GM19043 (cell line): ENCODE measurements around the gene TSPAN18.

Experiments used
- ATAC-seq: cut with Tn5 transposase; IDR thresholded peaks from one replicate; pipeline ENCODE4 v1.9.1; 2021; ENCODE audit warnings: low read depth; ENCODE audit not compliant: unreplicated experiment

The TSPAN18 gene

DNA sequence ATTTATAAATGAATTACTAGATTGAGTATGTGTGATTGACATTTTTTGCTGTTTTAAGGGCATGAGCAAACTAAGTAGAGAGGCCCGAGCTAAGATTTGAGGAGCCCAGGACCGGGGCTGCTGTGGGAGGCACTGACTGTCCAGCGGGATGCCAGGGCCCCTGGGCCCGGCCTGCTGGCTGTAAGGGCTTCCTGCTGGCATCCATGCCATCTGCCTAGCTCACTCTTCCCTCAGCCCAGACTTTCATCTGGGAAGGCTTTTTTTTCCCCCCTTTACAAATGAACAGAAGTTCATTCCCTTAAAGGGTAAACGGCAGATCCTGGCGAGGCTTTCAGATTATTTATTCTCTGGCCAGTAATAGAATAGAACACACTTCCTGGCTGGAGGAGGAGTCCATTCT, 239.9 kb downstream of the TSPAN18 start:
- no peak for ATAC-seq

DNA sequence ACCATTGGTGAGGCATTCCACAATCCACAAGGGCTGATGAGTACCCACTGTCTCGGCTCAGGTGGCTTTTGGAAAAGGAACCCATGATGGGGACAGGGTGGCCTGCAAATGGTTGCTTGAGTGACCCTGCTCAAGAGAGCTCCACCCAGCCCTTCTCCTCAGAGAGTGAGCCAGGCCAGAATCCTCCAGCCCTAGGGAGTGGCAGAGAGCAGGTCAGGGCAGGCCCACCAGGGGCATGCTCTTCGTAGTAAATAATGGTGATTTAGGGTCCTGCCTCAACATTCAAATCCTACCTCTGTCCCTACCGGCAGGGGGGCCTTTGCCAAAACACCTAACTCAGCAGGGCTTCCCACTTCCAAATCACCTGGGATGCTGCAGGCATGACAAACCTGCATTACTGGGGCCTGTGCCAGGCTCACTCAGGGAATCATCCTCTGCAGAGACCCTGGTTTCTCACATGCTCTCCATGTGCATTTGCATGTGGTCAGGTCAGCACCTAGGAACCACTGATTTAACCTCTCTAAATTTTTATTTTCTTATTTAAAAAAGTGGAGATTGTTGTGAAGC, 241.3 kb downstream of the TSPAN18 start:
- no peak for ATAC-seq

DNA sequence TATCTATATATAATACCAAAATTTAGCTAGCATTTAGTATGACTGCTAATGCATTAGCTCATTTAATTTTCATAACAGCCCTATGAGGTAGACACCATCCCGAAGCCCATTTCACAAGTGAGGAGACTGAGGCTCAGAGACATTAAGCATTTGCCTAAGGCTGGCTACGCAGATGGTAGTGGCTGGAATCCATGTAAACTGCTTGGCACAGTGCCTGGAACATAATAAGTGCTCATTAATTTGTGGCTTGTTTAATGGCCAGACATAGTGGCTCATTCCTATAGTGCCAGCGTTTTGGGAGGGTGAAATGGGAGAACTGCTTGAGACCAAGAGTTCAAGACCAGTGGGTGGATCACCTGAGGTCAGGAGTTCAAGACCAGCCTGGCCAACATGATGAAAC, 241.7 kb downstream of the TSPAN18 start:
- ATAC-seq, result no peak

GRCh38 chr11:44969651-44970252, 243.0 kb downstream of the TSPAN18 start:
- ATAC-seq, result no peak

DNA sequence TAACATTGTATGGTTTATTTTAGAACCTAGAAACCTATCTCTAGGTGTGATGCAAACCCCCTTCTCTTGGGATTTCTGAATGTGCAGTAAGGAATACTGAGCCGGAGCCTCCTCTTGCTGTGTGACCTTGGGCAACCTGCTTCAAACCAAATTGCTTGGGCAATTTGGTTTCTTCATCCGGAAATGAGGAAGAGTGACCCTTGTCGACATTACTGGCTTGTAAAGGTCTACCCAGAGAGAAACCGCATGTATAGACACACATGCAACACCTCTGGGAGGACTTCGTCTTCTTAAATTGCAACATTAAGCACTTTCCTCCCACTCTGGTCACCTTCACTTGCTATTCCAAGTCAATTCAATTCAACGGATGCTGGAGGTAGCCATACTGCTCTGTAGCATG, 243.5 kb downstream of the TSPAN18 start:
- ATAC-seq, result no peak

GRCh38 chr11:44971185-44971584, 244.4 kb downstream of the TSPAN18 start:
- ATAC-seq, result no peak

GRCh38 chr11:44972746-44973435, 246.1 kb downstream of the TSPAN18 start:
- ATAC-seq, result no peak

- no peak for ATAC-seq
Measured at GRCh38 chr11:44973632-44974401, 247.1 kb downstream of the TSPAN18 start.

- ATAC-seq, result no peak
Measured at GRCh38 chr11:44974402-44975000, 247.7 kb downstream of the TSPAN18 start.

- ATAC-seq, result no peak
Measured at GRCh38 chr11:44976576-44976975, 249.8 kb downstream of the TSPAN18 start.

- ATAC-seq, result no peak
Measured at GRCh38 chr11:44977493-44977984, 250.8 kb downstream of the TSPAN18 start.

DNA sequence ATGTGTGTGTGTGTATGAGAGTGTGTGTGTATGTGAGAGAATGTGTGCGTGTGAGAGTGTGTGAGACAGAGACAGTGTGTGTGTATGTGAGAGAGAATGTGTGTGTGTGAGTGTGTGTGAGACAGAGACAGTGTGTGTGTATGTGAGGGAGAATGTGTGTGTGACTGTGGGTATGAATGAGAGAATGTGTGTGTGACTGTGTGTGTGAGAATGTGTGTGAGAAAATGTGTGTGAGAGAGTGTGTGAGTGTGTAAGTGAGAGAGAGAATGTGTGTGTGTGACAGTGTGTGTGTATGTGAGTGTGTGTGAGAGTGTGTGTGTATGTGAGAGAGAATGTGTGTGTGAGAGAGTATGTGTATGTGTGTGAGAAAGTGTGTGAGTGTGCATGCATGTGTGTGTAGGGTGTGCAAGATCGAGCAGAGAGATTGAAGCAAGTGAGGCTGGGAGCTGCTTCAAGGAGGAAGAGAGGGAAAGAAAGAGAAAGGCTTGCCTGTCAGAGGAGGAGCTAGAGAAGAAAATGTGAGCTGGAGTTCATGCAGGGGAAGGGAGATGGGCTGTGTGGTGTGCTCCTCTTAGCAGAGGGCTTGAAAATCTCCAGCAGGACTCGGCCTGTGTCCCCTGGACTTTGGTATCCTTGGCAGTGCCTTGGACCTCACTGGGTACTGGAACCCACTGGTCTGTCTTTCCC, 251.7 kb downstream of the TSPAN18 start:
- no peak for ATAC-seq

DNA sequence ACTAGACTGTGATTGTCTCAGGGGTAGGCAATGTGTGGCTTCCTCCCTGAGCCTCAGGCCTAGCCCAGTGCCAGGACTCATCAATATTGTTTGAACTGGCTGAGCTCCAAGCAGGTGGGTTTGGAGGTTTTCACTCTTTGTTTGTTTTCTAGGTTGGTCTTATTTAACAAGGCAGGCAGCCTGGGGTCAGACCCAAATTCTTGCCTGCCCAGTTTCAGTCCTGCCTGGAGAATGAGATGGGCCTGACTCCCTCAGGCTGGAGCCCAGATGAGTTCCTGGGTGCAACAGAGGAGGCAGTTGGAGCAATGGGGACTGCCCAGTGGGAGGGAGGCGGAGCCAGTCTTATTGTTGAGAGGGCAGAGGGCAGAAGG, 252.2 kb downstream of the TSPAN18 start:
- no peak for ATAC-seq

- no peak for ATAC-seq
Measured at GRCh38 chr11:44979543-44980399, 253.0 kb downstream of the TSPAN18 start.

DNA sequence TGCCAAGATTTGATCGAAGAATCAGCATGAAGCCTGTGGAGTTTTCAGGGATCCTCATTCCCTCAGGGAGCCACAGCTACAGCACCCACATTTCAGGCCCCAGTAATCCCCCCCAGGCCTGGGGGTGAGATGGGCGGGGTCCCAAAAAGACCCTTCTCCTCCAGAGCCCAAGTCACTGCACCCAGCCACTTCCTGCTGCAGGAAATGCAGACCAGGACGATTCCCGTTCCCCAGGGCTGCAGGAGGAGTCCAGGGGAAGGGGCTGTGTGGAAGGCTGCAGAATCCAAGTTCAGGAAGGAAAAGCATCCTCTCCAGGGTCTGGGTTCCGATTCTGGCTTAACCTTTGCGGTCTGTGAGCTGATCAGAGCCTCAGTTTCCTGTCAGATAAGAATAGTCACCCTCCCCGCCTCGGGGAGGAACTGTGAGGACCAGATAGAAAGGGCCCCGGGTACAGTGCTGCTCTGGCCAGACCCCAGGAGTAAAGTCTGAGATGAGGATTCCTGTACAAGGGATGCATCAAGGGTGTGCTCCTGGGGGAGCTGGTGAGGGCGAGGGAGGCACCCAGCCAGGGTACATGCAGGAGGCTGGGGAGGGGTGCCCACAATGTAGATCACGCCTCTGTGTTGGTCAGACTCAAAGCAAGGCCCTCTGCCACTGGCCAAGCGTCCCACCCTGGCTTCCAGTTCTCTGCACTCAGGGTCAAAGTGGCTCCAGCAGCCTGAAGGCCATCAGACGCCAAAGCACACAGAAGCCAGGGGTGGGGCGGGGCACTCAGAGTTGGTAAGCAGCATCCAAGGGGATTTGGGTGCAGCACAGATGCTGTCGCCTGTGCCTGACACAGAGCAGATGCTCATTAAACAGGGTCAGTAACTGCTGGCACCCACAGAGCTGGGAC, 254.0 kb downstream of the TSPAN18 start:
- ATAC-seq, result no peak
